ENCODE results near the gene ZNF428.

- TF ChIP-seq POLR2A (IDR thresholded peaks at IDR 0.05) (no peak), CTCF (IDR thresholded peaks at IDR 0.05) (no peak)
Observed at GRCh38 chr19:43605875-43606568, 13.4 kb downstream of the ZNF428 start.
